ENCODE data around the gene ADGRV1.
A peak's percentile ranks its signal among the peaks of the same experiment; 100 is the strongest.

Gene ADGRV1

GRCh38 chr5:90877049-90877448 lies 318.5 kb downstream of the ADGRV1 start:
- no peak for DNase-seq

DNA sequence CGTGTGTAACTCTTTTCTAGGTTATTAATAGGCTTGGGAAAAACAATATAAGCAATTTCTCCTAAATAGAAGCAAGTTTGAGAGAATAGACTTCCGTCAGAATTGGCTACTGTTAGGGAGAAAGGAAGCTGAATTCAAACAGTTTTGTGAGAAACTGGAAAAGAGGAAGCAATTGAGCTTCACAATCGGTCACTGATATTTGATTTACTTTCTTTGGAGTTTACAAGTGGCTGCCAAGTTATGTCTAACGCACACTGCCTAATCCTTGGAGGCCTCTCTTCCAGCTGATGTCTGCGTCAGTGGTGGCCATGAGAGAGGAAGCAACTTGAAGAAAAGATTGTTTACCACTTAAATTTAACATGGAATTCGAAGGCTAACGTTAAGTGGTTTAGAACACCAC lies 319.5 kb downstream of the ADGRV1 start:
- DNase-seq: no peak

DNA sequence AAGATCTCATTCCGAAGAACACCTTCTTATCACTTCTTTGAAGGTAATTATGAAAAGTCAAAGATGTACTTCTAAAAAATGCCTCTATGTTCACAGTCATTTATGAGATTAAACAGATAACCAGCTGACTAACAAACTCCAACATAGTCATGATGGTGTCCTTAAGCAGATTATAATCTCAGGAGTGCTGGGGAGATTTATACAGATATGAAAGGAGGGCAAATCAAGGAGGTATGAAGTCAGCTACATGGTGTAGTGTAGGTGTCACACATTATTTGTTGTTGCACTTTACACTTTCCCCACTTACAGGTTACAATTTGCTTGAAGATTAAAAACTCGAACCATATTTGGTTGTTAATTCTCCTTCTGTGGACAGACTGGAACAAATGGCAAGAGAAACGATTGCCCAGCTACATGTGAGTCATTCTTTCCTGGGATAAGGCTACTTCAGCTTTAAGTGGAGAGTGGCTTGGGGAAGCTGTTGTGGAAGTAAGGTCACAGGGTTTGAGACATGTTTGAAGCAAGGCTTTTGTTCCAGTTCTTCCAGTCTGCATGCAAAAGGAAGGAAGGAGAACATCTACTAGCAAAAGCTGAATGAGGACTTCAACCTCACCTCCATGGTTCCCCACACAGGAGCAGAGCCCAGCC lies 320.1 kb downstream of the ADGRV1 start:
- no peak for DNase-seq

DNA sequence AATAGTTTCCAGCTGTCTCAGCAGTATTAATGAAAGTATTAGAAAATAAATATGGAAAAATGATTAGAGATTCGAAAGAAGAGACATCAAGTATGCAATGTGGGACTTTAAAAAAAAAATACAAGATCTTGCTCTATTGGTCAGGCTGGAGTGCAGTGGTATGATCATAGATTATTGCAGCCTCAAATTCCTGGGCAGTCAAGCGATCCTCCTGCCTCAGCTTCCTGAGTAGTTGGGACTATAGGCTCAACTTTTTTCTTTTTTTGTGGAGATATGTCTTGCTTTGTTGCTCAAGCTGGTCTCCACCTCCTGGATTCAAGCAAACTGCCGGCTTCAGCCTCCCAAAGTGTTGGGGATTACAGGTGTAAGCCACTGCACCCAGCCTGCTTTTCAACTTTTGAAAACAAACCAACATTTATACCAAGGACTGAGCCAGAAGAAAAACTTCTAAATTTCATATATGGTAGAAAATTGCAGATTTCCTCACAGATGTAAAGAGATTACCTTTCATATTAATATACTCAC lies 323.1 kb downstream of the ADGRV1 start:
- DNase-seq: no peak

DNA sequence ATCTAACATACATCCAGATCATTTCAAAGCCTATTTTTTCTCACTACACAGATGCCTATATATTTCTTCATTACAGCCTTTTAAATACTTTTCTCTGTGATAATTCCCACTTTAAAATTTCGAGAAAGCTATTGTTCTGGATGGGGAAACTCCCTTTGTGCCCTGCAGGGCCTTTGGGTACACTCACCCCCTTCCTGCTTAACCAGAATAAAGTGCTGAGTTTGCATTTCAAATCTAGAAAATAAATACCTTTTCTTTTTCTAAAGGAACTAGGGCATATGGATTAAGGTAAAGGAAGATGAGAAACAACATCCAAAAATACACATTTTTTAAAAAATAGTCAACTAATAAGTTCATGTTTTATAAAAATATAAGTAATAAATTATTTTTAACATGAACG lies 323.9 kb downstream of the ADGRV1 start:
- DNase-seq: no peak

GRCh38 chr5:90885180-90885868 lies 326.7 kb downstream of the ADGRV1 start:
- no peak for DNase-seq

DNA sequence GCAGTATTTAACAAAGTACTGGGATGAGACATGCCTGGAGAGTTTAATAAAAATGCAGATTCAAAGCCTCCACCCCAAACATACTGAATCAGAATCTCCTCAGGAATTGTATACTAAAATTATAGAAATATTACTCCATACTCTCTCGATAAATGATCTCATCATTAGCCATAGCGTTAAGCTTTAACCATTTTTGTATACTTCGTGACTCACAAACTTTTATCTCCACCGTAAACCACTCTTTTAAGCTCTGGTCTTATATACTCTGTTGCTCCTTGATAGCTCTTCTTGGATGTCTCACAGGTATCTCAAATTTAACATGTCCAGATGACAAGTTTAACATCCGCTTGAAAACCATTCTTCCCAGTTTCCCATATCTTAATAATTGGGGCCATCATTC lies 327.8 kb downstream of the ADGRV1 start:
- DNase-seq: no peak

DNA sequence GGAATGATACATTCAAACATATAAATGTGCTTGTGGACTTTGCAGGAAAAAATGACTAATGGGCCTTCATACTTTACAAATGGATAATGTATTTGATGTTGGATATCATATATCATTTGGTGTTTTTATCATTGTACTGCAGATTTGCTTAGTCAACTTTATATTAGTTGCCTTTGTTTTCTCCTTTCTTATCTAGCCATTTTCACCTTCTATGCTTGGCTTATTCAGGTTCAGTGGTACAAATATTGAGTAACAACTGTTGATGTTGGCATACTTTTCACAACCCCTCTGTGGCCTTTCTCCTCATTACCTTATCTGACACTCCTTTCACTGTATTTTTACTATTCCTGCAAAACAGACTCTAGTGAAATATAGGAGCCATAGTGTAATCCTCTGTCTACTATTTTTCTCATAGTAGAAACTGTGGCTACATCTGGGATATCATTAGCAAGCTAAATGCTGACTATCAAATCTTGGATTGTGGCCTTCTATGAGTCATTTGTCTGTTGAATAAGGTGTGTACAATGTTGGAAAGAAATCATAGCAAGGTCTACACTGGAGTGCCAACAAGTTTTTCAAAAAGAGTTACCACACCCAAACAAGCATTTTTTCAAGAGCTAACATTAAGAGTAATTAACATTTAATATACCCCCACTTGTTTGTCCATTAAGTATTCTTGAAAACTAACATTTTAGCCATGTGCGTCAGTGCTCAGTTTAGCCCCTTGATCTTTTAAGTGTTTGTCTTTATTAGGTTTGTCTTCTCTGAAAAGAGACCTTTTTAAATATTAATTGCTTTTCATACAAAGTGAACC lies 330.1 kb downstream of the ADGRV1 start:
- DNase-seq: no peak

- DNase-seq: no peak
These were observed 330.7 kb downstream of the ADGRV1 start for GRCh38 chr5:90889325-90889600.

DNA sequence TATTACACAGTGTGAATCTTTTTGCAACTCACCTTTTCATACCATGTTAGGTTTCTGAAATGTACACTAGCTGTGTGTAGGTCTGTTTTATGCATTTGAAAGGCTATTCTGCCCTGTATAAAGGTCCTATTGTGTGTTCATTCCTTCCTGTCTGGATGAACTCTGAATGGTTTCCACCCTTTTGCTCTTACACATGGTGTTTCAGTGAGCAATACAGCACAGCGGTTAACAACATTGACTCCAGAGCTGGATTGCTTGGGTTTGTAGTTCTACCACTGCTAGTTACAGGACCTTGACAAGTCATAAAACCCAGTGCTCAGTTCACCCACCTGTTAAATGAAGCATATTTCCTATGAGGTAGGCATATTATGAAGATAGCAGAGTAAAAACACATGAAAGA lies 331.6 kb downstream of the ADGRV1 start:
- DNase-seq: no peak

GRCh38 chr5:90894866-90895420 lies 336.3 kb downstream of the ADGRV1 start:
- no peak for DNase-seq

GRCh38 chr5:90897618-90898017 lies 339.0 kb downstream of the ADGRV1 start:
- DNase-seq: no peak

GRCh38 chr5:90898326-90899013 lies 339.9 kb downstream of the ADGRV1 start:
- no peak for DNase-seq

- no peak for DNase-seq
These were observed 340.5 kb downstream of the ADGRV1 start for GRCh38 chr5:90899014-90899604.

DNA sequence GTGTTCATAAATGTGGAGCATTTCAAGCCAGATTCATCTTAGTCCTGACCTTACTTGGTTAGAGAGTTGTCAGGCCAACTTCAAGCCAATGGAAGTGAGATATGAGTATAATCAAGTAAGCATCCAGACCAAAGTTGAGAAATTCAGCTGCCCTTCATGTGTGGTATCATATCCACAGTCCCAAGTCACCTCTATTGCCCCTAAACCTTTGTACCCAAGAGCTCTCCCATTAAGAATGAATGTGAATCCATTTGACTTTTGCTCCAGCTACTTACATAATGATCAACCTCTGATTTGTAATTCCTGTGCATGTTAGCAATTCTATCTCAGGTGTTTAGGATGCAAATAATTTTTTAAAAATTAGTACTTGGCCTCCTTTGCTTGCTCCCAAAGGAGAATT lies 342.7 kb downstream of the ADGRV1 start:
- DNase-seq: no peak

DNA sequence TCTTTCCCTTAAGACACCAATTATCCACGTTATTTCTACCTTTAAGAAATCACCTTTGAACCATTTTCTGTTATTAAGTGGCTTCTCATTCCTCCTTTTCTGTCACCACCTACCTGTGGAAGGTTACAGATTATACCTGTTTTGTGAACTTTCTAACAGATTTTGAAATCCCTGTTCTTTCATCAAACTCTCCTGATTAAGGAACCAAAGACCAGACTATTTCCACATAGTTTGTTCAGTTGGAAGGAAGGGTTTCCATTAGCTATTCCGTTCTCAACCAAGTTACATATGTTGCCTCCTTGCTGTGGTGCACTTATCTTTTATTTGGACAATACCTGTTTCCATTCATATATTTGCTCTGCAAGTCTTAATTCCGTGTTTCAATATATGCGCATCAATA lies 343.6 kb downstream of the ADGRV1 start:
- DNase-seq: no peak

GRCh38 chr5:90902651-90903386 lies 344.2 kb downstream of the ADGRV1 start:
- DNase-seq: no peak

- no peak for DNase-seq
These were observed 350.5 kb downstream of the ADGRV1 start for GRCh38 chr5:90909101-90909503.

GRCh38 chr5:90909940-90910339 lies 351.3 kb downstream of the ADGRV1 start:
- no peak for DNase-seq

DNA sequence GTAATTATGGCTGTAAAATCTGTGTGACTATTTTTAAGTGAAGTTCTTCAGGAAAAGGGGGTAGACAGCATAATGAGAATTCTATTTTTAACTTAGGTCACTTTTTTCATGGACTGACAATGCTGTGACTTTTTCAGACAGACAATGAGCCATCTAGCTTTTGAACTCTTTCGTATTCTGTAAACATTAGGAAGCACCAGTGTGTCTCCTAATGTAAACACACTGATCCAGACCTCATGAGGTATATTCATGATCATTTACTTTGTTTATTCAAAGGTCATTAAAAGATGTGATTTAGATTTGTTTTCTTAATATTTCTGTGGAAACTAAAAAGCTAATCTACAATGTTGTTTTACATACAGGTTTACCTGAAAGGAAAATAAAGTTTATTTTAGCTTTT lies 352.6 kb downstream of the ADGRV1 start:
- DNase-seq: peak; percentile 7

- DNase-seq: no peak
These were observed 353.9 kb downstream of the ADGRV1 start for GRCh38 chr5:90912476-90912875.

DNA sequence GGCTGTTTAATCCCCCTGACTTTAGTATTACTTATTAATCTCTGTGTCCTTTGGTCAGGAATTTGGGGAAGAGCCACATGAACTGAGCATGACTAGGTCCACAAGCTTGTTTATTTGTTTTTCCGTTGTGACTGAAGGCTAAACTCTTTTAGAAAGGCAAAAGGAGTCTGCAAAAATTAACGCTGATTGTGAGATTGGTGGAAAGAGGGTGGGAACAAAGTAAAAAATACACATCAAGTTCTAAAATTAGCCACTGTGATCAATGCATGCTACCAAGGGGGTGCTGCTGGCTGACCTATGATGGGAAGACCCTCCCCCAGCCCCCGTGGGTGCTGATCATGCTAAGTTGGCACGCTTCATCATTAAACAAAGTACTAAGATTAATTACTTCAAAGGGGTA lies 356.8 kb downstream of the ADGRV1 start:
- DNase-seq: no peak

Measured in NCI-H2029 (cell line).